ENCODE measurements around the gene OR13C5.
"Not testable (repeated sequence)": the region's sequence is repeated elsewhere in the genome, so short reads cannot be mapped to it uniquely, and the experiment has no call there.

The OR13C5 gene

DNA sequence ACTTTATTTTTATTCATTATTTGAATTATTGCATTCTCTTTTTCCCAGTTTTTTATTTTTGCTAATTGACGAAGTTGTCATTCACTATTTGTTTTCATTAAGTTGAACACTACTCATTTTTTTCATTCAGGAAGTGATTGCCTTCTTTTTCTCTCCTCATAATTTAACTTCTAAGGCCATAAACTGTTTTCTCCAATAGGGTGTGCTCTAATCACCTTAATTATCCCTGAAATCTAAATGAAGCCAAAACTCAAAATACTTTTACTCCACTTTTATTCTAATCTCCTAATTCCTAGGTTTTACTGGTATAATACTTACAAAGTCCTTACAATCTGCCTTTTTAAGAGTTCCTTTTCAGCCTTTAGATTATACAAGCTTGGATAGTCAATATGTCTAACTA is 9.1 kb upstream of the OR13C5 start:
- peaks cover 11% of the 10 kb centered on the region for H3K27me3 Mint-ChIP-seq (ENCODE audit: low read depth, poor library complexity)
- H3K4me1 Mint-ChIP-seq = no peaks in the 10 kb centered on the region
- no peak for DNase-seq
- TF ChIP-seq, protein P1, sequence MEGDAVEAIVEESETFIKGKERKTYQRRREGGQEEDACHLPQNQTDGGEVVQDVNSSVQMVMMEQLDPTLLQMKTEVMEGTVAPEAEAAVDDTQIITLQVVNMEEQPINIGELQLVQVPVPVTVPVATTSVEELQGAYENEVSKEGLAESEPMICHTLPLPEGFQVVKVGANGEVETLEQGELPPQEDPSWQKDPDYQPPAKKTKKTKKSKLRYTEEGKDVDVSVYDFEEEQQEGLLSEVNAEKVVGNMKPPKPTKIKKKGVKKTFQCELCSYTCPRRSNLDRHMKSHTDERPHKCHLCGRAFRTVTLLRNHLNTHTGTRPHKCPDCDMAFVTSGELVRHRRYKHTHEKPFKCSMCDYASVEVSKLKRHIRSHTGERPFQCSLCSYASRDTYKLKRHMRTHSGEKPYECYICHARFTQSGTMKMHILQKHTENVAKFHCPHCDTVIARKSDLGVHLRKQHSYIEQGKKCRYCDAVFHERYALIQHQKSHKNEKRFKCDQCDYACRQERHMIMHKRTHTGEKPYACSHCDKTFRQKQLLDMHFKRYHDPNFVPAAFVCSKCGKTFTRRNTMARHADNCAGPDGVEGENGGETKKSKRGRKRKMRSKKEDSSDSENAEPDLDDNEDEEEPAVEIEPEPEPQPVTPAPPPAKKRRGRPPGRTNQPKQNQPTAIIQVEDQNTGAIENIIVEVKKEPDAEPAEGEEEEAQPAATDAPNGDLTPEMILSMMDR (IDR thresholded peaks at IDR 0.05) = peak; percentile 14
- no peak overlapping the region for H3K27ac Mint-ChIP-seq
- H3K36me3 Mint-ChIP-seq (ENCODE audit: low read depth) = no peaks in the 10 kb centered on the region
- H3K4me3 Mint-ChIP-seq = no peak overlapping the region
- no peaks in the 10 kb centered on the region for H3K9me3 Mint-ChIP-seq

DNA sequence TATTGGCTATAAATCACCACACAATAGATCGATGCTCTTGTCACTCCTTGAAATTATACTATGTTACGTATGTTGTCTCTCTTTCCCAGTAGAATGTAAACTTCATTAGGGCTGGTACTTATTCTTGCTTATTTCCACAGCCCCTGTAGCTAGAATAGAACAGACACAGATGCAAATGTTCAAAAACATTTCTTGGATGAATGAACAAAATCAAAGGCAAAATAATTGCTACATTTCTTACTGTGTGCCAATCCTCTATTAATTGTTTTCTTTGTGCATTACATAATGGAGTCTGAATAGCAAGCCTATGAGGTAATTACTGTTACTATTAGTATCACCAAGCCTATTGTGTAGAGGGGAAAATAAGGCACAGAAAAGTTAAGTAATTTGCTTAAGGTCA is 6.9 kb upstream of the OR13C5 start:
- TF ChIP-seq, protein P1 (IDR thresholded peaks at IDR 0.05) = no peak
- Mint-ChIP-seq H3K4me3 (no peak overlapping the region), H3K9me3 (no peaks in the 10 kb centered on the region), H3K36me3 (ENCODE audit: low read depth) (no peaks in the 10 kb centered on the region), H3K27me3 (ENCODE audit: low read depth, poor library complexity) (peaks cover 8% of the 10 kb centered on the region), H3K27ac (no peak overlapping the region), H3K4me1 (no peaks in the 10 kb centered on the region)
- no peak for DNase-seq

DNA sequence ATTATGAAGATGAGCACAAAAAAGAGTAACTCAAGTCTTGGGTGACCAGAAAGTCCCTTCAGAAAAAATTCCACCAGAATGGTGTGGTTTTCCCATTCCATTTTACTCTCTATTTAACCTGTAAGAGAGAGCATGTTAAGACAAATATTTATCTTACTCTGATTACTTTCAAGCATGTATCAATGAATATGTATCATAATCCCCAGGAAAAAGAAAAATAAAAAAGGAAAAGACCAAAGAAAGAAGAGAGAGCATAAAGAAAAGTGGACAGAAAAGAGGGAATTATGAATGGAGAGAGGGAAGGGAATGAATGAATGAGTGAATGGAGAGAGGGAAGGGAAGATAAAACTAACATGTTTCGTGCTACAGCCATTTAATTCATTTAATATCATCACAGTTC is 6.3 kb upstream of the OR13C5 start, which contains the start of gene OR13C2:
Gene OR13C2, minus strand, starts transcription at position 101 of the 400 bp plus-strand sequence. Its CDS starts 0 bp downstream, at position 101.
- not testable (repeated sequence) for H3K9me3 Mint-ChIP-seq; DNase-seq; H3K4me3 Mint-ChIP-seq; H3K27ac Mint-ChIP-seq; H3K27me3 Mint-ChIP-seq (ENCODE audit: low read depth, poor library complexity); H3K36me3 Mint-ChIP-seq (ENCODE audit: low read depth); H3K4me1 Mint-ChIP-seq

DNA sequence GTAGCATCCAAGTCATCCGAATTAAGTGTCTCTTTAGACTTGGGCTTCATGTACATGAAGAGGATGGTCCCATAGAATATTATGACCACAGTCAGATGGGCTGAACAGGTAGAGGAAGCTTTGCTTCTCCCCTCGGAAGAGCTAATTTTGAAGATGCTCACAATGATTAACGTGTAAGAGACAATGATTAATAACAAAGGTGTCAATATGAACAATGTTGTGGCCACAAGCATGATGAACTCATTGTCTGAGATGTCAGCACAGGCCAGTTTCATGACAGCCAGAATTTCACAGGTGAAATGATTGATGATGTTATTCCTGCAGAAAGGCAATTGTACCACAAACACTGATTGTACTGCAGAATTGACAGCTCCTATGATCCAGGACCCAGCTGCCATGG is 5.6 kb upstream of the OR13C5 start:
- no peak for DNase-seq
- H3K27ac Mint-ChIP-seq = no peak overlapping the region
- H3K9me3 Mint-ChIP-seq = no peaks in the 10 kb centered on the region
- no peak overlapping the region for H3K4me3 Mint-ChIP-seq
- peaks cover 8% of the 10 kb centered on the region for H3K27me3 Mint-ChIP-seq (ENCODE audit: low read depth, poor library complexity)
- H3K4me1 Mint-ChIP-seq = no peaks in the 10 kb centered on the region
- H3K36me3 Mint-ChIP-seq (ENCODE audit: low read depth) = no peaks in the 10 kb centered on the region
- TF ChIP-seq, protein P1 (IDR thresholded peaks at IDR 0.05) = no peak

DNA sequence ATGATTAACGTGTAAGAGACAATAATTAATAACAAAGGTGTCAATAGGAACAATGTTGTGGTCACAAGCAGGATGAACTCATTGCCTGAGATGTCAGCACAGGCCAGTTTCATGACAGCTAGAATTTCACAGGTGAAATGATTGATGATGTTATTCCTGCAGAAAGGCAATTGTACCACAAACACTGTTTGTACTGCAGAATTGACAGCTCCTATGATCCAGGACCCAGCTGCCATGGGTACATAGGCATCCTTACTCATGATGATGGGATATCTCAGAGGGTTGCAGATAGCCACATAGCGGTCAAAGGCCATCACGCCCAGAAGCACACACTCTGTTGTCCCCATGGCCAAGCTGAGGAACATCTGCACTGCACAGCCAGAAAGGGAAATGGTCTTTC is 464 bp downstream of the OR13C5 start:
- H3K36me3 Mint-ChIP-seq (ENCODE audit: low read depth); H3K4me1 Mint-ChIP-seq; H3K27ac Mint-ChIP-seq; H3K27me3 Mint-ChIP-seq (ENCODE audit: low read depth, poor library complexity); DNase-seq; H3K9me3 Mint-ChIP-seq; H3K4me3 Mint-ChIP-seq: not testable (repeated sequence)

DNA sequence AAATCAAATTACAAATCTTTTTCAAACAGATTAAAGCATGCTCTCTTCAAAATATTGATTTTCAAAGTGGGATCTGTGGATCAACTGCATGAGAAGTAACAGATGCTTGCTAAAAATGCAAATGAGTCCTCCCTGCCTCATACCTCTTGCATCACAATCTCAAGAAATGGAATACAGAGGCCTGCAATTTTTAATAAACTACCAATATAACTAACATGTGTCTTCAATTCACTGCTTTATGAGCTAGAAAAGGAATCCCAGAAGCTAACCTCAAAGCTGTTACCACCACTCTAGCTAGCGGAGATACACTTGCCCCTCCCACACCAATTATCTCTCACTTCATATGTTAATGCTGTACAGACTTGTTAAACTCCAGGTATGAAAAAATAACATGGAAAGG is 9.6 kb downstream of the OR13C5 start:
- Mint-ChIP-seq H3K36me3 (ENCODE audit: low read depth) (no peaks in the 10 kb centered on the region), H3K9me3 (no peaks in the 10 kb centered on the region), H3K4me1 (no peaks in the 10 kb centered on the region), H3K27ac (no peak overlapping the region), H3K27me3 (ENCODE audit: low read depth, poor library complexity) (no peaks in the 10 kb centered on the region), H3K4me3 (no peak overlapping the region)
- DNase-seq = no peak
- TF ChIP-seq, protein P1 (IDR thresholded peaks at IDR 0.05) = no peak

DNA sequence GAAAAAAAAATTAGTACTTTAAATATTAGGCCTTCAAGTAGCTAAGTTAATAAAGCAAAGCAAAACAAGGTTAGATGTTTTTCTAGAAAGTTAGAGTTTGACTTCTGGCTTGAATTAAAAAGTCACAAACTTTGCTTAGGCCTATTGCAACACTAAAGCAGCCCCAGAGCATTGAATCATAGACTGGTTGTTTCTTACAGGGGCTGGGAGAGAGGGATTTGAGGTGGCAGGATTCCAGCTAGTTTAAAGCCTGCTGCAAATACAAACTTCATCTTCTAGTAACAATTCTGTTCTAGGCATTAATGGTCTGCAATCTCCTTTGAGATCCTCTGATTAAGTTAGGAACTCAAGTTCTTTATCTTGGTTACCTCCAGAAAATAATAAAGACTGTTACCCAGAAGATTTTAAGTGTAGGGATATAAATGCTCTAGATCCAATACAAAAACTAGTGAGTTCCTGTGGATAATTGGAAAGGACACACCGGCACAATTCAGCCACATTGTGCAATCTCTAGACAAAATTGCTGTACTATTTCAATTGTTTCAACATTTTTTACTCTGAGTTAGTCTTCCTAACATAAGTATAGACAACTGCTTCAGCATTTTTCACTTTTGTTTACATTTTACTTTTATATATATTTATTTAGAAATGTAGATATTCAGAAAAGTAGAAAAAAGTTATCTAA is 12.6 kb downstream of the OR13C5 start:
- TF ChIP-seq, protein P1 (IDR thresholded peaks at IDR 0.05) = no peak
- no peaks in the 10 kb centered on the region for H3K36me3 Mint-ChIP-seq (ENCODE audit: low read depth)
- DNase-seq = no peak
- no peaks in the 10 kb centered on the region for H3K4me1 Mint-ChIP-seq
- H3K27me3 Mint-ChIP-seq (ENCODE audit: low read depth, poor library complexity) = no peaks in the 10 kb centered on the region
- H3K27ac Mint-ChIP-seq = no peak overlapping the region
- H3K9me3 Mint-ChIP-seq = no peaks in the 10 kb centered on the region
- H3K4me3 Mint-ChIP-seq = no peak overlapping the region
